ENCODE measurements around the gene IP6K2. TPM values are rescaled to one million over a fixed set of nuclear protein-coding genes. Genes with fewer than 3 reads are reported as not detected.

IP6K2 gene
- total and polyA plus RNA-seq, 10 of the 15 experiments (the other 5 are each of a cell fraction or from before 2014, with no cell fraction given): 25.8 to 95.9 (median 69.0) TPM

GRCh38 chr3:48662753-48663488 is 54.1 kb downstream of the IP6K2 start, which contains the start of gene CELSR3 (continued):
- peak; percentile 91 for TF ChIP-seq FOXK2 (IDR thresholded peaks at IDR 0.05)
- TF ChIP-seq CEBPB (IDR thresholded peaks at IDR 0.05; ENCODE audit: borderline replicate concordance in 1 of 2, low read depth in 2 of 2, low read length in 2 of 2): no peak
- TF ChIP-seq GATAD2B (conservative IDR thresholded peaks at IDR 0.05; ENCODE audit: low read depth): no peak
- TF ChIP-seq BCLAF1 (IDR thresholded peaks at IDR 0.05): peak; percentile 80
- TF ChIP-seq PAX5 (IDR thresholded peaks at IDR 0.05; ENCODE audit: borderline replicate concordance, low read depth, low read length): no peak
- no peak for TF ChIP-seq CEBPZ (IDR thresholded peaks at IDR 0.05; ENCODE audit: low read depth, low read length)
- TF ChIP-seq SREBF1 (IDR thresholded peaks at IDR 0.05; ENCODE audit: low read length): peak; percentile 69
- TF ChIP-seq HDGF (IDR thresholded peaks at IDR 0.05): no peak
- peak; percentile 41; the same call in 1 of the 2 replicates for TF ChIP-seq HCFC1 (IDR thresholded peaks at IDR 0.05; ENCODE audit: low read length)
- TF ChIP-seq CHD4 (IDR thresholded peaks at IDR 0.05): no peak
- no peak for TF ChIP-seq CTCF (IDR thresholded peaks at IDR 0.05 in 2 of 3, conservative IDR thresholded peaks at IDR 0.05 in 1 of 3; ENCODE audit: control insufficient read depth in 2 of 3, extremely low read depth in 1 of 3, insufficient read depth in 1 of 3, low read depth in 3 of 3, low read length in 3 of 3)
- peak; percentile 80 for TF ChIP-seq ATF7 (IDR thresholded peaks at IDR 0.05; ENCODE audit: low read depth)
- no peak for TF ChIP-seq BACH1 (IDR thresholded peaks at IDR 0.05; ENCODE audit: borderline replicate concordance)
- TF ChIP-seq SPI1 (IDR thresholded peaks at IDR 0.05; ENCODE audit: borderline replicate concordance, insufficient read depth, low read depth, low read length): no peak
- no peak for TF ChIP-seq SUZ12 (IDR thresholded peaks at IDR 0.05; ENCODE audit: unreplicated experiment)
- peak; percentile 97 for TF ChIP-seq YY1 (IDR thresholded peaks at IDR 0.05; ENCODE audit: low read depth, low read length)
- peak; percentile 80 for TF ChIP-seq KLF5 (IDR thresholded peaks at IDR 0.05; ENCODE audit: partially characterized antibody)
- peak; percentile 87 to 90 for TF ChIP-seq BHLHE40 (IDR thresholded peaks at IDR 0.05; ENCODE audit: borderline replicate concordance in 1 of 2, low read depth in 2 of 2, low read length in 1 of 2)
- no peak for TF ChIP-seq MXI1 (IDR thresholded peaks at IDR 0.05; ENCODE audit: low read depth, low read length)
- 0 out of 2 replicates have a peak, but pooled peaks have one; percentile 24 for TF ChIP-seq NBN (IDR thresholded peaks at IDR 0.05)

Data from GM12878 (cell line).